CD4-positive, alpha-beta T cell treated with Interleukin-15 for 4 hours (primary cell): Measurements from ENCODE around the gene KCNMA1.

Source experiments
- DNase-seq: peaks from one replicate; pipeline ENCODE4 v3.0.0-alpha.2; 2020; ENCODE audit warnings: low spot score

Gene KCNMA1

DNA sequence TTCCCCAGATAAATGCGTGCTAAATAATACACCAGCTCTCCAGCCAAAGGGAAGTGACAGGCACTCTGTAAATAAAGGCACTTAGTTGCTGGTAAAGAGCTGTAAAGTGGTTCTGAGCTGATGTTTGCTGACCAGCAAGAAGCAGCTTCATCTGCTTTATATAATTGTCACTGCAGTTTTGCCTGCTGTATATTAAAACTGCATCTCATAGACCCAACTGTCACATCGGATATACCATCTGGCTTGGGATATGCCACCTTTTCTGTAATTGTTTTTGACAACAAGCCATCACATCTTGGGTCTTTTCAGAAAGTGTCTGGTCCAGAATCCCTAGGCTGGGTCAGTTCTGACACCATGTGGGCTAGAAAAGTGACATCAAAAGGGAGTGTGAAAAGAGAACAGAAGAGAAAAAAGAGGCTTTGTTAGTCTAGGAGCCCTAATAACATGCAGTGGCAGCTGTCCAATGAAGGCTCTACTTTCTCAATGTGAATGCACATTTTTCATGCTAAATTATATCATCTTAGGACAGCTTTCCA lies 697.6 kb downstream of the KCNMA1 start:
- DNase-seq: no peak

GRCh38 chr10:76937181-76937600 lies 700.4 kb downstream of the KCNMA1 start:
- DNase-seq: no peak

GRCh38 chr10:76935941-76936613 lies 701.5 kb downstream of the KCNMA1 start:
- no peak for DNase-seq

DNA sequence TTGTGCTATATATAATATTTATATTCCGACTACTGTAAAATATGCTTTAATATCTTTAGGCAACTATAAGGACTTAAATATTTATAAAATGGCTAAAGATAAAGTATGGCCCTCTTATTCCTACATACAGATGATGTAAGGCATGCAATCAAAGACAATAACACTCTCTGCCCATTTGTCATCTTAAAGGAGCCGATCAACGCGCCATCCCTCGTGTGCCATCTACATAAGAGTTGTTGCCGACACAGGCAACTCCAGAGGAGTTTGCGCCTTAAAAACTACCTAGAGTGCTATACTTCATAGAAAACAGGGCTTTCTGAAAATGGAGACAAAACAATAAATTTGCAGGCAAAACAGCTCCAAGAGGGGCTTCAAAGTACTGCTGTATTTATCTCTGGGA lies 709.0 kb downstream of the KCNMA1 start:
- DNase-seq: no peak

- no peak for DNase-seq
Observed at GRCh38 chr10:76925636-76926405, 711.8 kb downstream of the KCNMA1 start.

GRCh38 chr10:76922666-76923065 lies 714.9 kb downstream of the KCNMA1 start:
- no peak for DNase-seq

DNA sequence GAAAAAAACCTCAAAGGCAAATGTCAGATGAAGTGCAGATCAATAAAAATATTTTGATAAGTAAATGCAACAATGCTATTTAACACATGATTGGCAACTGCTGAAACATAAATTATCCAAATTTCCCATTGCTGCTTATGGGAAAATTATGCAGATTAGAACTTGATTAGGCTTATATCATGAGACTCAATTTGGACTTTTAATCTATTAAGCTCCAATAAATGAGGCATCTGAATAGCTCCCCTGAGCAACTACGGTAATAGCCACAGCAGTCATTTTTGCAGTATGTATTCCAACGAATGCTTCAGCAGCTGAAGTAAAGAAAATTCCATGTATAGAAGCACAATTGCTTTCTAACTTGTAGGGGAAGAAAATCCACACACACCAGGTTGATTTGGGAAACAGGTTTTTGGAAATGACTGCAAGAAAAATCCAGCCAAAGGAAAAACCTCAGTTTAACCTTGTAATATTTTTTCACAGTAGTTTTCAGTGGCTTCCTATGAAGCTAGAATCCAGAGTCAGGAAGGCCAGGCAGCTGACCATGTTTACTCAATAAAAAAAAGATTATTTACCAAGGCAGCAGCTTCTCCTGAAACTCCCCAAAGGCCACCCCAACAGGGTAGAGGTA lies 716.1 kb downstream of the KCNMA1 start:
- DNase-seq: no peak

GRCh38 chr10:76920581-76920980 lies 717.0 kb downstream of the KCNMA1 start:
- no peak for DNase-seq

DNA sequence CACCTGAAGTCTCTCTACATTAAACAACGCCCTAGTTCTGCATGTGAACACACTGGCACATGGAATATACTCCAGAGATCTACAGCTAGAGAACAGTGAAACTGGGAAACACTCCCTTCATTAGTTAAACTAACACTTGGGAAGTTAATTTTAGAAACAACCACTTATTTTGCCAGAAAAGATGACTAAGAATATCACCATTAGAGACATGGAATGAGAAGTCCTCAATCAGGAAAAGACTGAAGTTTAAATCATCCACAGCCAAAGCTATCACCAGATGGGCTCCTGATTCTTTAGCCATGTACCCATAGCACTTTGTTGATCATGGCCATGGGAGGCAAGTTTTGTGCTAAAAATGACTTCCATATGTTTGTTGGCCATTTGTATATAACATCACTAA lies 719.5 kb downstream of the KCNMA1 start:
- DNase-seq: no peak

GRCh38 chr10:76917071-76917470 lies 720.5 kb downstream of the KCNMA1 start:
- no peak for DNase-seq

- DNase-seq: no peak
Observed at GRCh38 chr10:76916536-76916935, 721.1 kb downstream of the KCNMA1 start.

- no peak for DNase-seq
Observed at GRCh38 chr10:76915316-76915715, 722.3 kb downstream of the KCNMA1 start.

DNA sequence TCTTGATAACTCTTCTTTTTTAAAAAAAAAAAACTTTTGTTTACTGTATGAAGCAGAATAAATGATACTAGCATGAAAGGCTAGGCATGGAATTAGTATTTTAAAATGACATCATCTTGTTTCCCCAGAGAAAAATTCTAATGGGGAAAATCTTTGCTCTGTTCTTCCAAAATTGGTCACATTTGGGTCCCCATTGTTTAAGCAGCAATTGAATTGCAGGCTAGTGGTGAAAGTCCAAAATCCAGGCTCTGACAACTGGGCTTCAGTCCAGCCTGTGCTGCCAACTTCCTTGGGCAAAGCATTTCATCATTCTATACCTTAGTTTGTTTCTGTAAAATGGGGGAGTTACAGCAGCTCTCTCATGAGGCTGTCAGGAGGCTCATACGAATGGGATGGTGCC lies 726.4 kb downstream of the KCNMA1 start:
- DNase-seq: no peak

- DNase-seq: no peak
Observed at GRCh38 chr10:76910184-76910962, 727.2 kb downstream of the KCNMA1 start.

- DNase-seq: no peak
Observed at GRCh38 chr10:76906256-76906655, 731.4 kb downstream of the KCNMA1 start.

DNA sequence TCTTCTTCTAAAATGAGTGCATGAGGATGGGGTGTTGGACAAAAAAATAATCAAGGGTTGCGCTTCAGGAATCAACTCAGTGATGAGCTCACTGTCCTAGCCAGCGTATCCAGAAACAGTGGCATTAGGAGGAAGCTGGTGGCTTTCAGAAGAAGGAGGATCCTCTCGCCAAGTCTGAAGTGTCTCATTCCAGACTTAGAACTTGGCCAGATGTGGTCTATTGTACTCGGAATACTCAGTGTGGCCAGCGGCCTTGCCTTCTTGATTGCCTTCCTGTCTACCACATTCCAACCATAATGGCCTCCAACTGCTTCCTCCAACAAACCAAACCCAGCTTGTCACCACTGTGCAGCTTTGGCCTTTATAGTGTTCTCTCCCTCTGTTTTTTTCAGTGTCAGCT lies 732.4 kb downstream of the KCNMA1 start:
- DNase-seq: no peak

DNA sequence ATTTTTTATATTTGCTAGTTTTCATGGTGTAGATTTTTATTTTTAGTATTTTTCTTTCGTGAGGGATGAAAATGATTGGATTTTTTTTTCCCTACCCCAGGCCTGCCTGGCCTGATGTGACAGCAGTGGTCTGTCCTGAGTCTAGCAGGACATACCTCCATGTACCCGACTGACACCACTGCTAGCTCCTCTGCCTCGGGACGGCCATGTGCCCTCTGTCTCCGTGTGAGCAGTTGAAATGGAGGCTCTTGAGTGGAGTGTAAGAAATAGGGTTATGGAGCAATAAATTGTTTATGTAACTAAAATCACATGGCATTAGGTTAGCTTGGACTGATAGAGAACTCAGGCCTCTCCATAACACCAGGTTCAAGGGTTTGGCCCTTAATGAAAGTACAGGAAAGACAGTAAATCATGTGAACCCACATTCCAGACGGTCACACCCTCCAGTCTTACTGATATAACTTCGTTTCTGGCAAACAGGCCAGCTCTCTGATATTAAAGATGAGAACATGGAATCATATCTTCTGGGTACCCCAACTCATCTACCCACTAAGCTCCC lies 734.1 kb downstream of the KCNMA1 start:
- no peak for DNase-seq

DNA sequence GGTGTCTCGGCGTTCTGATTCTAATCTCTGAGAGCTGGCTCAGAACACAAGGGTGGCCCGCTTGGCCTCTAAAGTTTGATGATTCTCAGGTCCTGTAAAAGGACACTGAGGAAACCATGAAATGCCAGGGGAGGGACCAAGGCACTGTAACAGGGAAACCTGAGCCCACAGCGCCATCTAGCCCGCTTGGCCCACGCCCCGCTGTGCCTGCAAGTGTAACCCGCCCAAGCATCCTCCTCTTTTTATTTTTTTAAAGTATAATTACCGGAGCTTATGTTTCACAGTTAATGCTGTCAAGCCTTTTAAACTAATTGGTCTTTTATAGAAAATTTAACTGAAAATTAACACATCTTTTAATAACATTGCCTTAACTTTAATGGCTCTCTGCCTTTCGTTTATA lies 734.7 kb downstream of the KCNMA1 start:
- no peak for DNase-seq

DNA sequence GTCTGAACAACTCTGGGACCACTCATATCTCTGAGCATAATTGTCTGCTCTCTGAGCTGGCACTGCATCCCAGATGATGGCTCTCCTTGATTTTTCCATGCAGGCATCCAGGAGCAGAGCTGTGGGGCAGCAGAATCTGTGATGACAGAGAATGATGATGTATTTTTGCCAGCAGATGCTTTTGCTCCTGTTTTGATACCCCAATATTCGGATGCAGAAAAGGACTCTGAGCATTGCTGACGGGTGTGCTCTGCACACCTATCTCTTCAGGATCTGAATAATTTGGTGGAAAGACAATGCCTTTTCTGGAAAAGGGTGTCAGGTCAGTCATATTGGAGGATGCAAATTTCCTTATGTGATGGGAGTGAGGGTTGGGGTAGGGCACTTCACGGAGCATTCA lies 735.9 kb downstream of the KCNMA1 start:
- DNase-seq: no peak

DNA sequence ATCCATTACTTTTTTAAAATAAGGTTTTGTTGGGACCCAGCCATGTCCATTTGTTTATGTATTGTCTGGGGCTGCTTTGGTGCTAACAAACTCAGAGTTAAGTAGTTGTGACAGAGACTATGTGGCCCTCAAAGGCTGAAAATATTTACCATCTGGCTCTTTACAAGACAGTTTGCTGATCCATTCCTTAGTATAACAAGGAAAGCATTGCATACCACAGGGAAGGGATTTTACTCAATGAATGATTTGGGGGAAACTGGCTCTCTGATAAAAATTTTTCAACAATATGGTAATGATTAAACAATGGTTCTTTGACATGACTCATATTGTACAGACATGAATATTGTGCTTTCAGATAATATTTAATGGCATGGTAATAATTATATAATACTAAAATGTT lies 738.1 kb downstream of the KCNMA1 start:
- no peak for DNase-seq

DNA sequence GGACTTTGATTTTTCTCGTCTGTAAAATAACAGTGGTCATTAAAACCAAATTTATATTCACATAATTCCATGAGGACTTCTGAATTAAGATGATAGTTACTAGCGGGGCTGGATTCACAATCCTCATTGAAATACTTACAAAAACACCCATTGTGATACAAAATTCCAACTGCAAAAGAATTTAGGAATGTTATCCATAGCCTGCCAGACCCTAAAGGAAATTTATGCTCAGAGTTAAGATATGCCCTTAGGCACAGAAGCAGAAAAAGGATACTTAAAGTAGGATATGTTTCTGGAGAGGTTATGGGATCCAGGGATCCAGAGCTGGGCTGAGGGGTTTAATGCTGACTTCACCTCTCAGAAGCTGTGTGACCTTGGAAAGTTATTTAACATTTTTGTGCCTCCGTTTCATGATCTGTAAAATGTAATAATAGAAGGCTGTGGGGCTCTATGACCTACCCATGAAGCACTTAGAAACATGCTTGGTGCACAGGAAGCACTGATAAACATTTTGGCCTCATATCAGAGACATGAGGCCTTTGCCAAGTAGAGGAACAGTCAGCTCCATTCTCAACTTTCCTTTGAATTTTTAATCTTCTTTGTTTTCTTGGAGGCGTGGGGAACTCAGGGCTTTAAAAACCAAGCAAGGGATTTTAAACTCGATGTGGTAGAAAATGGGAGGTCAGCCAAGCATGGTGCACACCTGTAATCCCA lies 744.7 kb downstream of the KCNMA1 start:
- no peak for DNase-seq
